Epithelial cell of proximal tubule (primary cell): ENCODE data around the gene EPOP. TPM values are rescaled to one million over a fixed set of nuclear protein-coding genes. Genes with fewer than 3 reads are reported as not detected.

Source experiments
- DNase-seq: peaks from one replicate; pipeline ENCODE4 v3.0.0-alpha.2; 2011; ENCODE audit warnings: low read depth
- H3K4me3 ChIP-seq: 2 replicates; pipeline ENCODE4 v1.5.1; 2011; ENCODE audit warnings: low read depth, mild to moderate bottlenecking, low read length
- CTCF ChIP-seq: conservative IDR thresholded peaks from 2 replicates; pipeline ENCODE4 v1.5.1; 2012; ENCODE audit warnings: low read depth, mild to moderate bottlenecking, low read length
- total RNA-seq: library from RNA; depleted of rRNA; stranded (reverse); fragments of >200 nt; gene quantifications from 2 replicates; pipeline ENCODE4 v1.2.3, GENCODE V29; 2015

Gene EPOP
- total RNA-seq, 1 donor from 2014 or later, result 4.1 TPM

DNA sequence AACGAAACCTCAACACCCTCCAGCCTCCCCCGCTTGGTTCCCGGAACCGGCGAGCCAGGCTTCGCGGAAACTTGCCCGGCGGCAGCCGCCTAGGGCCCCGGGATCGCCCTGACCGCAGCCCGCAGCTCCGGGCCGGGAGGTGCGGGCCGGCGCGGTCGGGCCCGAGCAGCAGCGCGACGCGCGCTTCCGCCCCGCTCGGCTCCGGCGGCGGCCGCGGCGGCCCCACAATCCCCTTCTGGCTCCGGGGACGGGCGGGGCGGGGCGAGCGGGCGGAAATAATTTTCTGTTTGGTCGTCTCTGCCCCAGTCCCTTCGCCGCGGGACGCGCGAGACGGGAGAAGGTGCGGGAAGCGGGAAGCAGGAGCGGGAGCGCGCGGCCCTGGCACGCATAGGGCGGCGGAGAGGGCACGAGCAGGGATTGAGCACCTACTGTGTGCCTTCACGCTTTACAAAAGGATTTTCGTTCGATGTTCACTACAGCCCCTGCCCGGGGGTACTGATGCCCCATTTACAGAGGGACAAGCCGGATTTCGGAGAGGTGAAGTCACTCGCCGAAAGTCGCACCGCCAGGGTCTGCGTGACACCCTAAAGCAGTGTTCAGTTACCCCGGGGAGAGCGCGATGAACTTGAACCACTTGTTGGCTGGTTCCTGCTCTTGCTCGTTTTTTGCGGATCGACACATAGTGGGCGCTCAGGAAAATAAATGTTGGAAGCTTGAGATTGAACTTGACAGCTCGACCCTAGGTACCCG, 27.6 kb upstream of the EPOP start:
- TF ChIP-seq CTCF, result no peak
- peak overlapping the region; percentile 95 for H3K4me3 ChIP-seq
- DNase-seq, result no peak

DNA sequence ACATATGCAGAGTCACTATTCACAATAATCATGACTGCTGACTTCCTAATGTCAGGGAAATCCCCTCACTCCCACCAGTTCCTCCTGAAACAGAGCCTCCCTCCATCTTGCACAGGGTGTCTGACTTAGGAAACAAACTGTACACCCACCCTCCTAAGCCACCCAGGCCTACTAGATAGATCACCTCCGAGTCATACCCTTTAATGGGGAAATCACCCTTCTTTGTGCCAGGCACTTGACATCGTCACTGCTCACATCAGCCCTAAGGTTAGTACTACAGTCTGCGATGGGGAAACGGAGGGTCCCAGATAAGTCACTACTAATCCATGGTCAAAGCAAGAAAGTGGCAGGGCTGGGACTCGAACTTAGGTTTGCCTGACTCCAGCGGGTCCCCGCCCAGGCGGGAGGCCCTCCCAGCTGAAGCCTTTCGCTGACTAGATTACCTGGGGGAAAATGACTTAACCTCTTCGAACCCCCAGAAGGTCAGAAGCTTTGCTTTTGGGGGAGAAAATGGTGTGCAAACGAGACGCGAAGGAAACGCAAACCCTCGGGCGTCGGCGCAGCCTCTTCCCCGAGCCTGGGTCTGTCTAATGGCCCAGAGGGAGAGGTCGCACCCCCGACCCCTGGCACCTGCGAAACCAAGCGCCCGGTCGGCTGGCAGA, 26.9 kb upstream of the EPOP start:
- no peak for DNase-seq
- peak overlapping the region; percentile 95 for H3K4me3 ChIP-seq
- TF ChIP-seq CTCF, result no peak

DNA sequence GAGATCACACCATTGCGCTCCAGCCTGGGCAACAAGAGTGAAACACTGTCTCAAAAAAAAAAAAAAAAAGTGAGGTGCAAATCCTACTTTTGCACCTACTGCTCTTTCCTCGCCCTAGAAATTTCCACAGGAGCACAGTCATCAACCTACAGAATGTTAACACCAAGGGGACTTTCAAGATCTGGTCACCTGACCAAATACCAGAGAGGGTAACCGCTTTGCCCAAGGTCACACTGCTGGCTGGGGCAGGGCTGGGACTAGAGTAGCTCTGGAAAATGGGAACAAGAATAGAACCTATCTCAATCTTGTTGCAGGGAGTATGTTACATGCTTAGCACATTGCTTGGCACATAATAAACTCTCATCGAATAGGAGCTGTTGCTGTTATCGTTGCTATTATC, 24.0 kb upstream of the EPOP start:
- no peak overlapping the region for H3K4me3 ChIP-seq
- no peak for DNase-seq
- no peak for TF ChIP-seq CTCF

DNA sequence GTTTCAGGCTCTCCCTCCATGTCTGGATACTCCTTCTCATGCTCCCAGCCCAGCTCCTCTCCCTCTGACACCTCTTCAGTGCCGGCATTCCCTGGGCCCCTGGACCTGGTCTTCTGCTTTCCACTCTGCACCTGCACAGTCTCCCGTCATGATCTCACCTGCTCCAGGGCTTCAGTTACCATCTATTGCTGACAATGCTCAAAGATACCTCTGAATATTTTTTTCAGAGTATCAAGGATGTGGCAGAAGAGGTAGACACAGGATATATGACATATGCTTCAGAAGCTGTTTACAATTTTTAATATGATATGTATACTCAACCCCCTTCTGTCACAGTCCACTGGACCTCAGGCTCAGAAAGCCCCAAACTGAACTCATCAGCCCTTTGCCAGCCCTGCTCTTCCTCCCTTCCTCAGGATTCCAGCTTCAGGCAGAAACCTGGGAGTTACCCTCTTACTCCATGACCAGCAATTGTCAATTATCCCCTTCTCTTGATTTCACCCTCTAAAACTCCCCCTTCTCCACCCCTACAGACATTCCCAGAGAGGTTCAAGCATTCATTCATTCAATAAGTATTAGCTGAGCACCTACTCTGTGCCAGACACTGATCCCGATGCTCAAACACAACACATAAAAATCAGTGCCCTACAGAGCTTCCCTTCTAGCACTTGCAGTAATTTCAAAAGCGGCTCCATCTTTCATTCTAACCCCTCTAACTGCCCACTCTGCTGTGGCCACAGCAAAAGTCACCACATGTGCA, 22.5 kb upstream of the EPOP start:
- no peak for DNase-seq
- no peak overlapping the region for H3K4me3 ChIP-seq
- TF ChIP-seq CTCF, result no peak

GRCh38 chr17:38693700-38694329, 19.1 kb upstream of the EPOP start:
- no peak for DNase-seq
- no peak overlapping the region for H3K4me3 ChIP-seq
- TF ChIP-seq CTCF, result no peak

- no peak for DNase-seq
- H3K4me3 ChIP-seq, result no peak overlapping the region
- no peak for TF ChIP-seq CTCF
These were observed 16.4 kb upstream of the EPOP start for GRCh38 chr17:38691154-38691553.
